ENCODE data around the gene ZCCHC7.

GRCh38 chr9:37206121-37206620 is 85.8 kb downstream of the ZCCHC7 start:
- TF ChIP-seq, protein P1, sequence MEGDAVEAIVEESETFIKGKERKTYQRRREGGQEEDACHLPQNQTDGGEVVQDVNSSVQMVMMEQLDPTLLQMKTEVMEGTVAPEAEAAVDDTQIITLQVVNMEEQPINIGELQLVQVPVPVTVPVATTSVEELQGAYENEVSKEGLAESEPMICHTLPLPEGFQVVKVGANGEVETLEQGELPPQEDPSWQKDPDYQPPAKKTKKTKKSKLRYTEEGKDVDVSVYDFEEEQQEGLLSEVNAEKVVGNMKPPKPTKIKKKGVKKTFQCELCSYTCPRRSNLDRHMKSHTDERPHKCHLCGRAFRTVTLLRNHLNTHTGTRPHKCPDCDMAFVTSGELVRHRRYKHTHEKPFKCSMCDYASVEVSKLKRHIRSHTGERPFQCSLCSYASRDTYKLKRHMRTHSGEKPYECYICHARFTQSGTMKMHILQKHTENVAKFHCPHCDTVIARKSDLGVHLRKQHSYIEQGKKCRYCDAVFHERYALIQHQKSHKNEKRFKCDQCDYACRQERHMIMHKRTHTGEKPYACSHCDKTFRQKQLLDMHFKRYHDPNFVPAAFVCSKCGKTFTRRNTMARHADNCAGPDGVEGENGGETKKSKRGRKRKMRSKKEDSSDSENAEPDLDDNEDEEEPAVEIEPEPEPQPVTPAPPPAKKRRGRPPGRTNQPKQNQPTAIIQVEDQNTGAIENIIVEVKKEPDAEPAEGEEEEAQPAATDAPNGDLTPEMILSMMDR (IDR thresholded peaks at IDR 0.05; ENCODE audit: low read depth, low read length, missing input control) = no peak
- TF ChIP-seq RAD21 (IDR thresholded peaks at IDR 0.05) = no peak
